ENCODE results near the gene ABHD14A.

- no peak; the same call in 1 of the 2 replicates for TF ChIP-seq CTCF (conservative IDR thresholded peaks at IDR 0.05)
- TF ChIP-seq EZH2 (IDR thresholded peaks at IDR 0.05; ENCODE audit: low read depth) = no peak
Observed at GRCh38 chr3:51995346-51996163, 20.7 kb downstream of the ABHD14A start, which contains the start of gene RPL29.

All from PC-9 (cell line).